HG02798 (cell line): ENCODE results near the gene SLC25A48.

Experiments used
- ATAC-seq: cut with Tn5 transposase; IDR thresholded peaks from one replicate; pipeline ENCODE4 v1.9.1; 2021; ENCODE audit warnings: mild to moderate bottlenecking; ENCODE audit not compliant: unreplicated experiment, poor library complexity

The SLC25A48 gene

DNA sequence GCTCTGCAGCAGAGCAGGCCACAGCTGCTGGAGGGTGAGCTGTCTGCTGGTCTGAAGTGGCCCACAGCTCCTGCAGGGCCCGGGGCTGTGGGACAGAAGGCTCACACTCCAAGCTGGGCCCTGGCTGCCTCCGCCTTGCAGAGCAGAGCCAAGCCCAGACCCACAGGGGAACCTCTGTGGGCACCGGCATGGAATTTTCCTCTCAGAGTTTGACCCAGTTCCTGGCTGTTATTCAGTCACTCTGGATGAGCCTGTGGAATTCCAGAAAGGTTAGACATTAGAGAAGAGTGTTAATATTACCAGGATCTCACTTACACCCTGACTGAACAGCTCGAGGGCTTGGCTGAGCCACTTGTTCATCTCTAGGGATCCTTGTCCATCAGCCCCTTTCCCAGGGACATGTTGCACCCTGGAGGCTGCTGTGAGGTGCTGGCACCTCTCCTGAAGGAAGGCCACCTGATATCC is 43.7 kb downstream of the SLC25A48 start:
- no peak for ATAC-seq

DNA sequence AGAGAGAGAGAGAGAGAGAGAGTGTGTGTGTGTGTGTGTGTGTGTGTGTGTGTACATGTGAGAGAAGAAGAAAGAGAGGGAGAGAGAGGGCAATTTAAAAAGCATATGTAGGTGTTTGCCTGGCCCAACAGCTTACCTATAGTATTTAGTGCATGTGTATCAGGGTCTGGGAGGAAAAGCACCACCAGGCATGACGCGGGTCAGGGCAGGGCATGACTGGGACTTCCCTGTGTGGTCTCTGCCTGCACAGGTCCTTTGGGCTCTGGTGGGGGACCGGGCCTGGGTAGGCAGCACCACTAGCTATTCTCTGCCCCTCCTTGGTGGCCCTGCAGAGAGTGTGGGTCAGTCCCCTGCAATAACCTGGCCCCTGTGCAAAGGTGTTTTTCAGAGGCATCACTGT is 45.1 kb downstream of the SLC25A48 start:
- ATAC-seq: no peak

DNA sequence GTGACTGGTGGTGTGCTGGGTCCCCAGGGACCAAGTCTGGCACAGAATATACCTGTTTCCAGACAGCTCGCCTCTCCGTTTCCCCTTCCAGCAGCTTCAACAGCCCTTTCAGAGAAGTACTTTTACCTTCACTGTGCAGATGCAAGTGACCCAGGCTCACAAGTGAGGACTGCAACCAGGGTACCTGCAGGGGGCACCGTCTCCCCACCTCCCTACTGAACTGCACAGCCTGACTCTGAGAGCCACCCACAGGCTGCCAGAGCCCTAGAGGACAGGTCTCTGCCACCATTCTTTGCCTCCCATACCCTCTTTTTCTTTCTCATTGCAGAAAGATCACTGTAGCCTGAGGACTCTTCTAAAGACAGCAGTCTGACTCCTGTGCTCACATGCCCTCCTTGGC is 45.8 kb downstream of the SLC25A48 start:
- no peak for ATAC-seq

DNA sequence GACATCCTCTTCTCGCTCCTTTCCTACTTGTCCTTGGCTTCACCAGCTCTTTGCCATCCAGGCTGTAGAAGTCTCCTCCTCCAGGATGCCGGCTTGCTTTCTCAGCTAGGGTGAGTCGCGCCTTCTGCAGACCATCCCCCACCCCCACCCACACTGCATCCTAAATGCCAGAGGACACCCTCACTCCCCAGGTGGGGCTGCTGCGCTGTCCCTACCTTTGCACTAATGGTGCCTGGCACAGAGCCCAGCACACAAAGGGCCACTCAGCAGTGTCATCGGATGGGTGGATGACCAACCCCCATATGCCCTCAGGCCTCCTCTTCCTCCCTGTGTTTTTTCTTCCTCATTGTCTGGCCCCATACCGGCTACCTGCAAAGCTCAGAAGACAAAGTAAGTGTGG is 46.3 kb downstream of the SLC25A48 start:
- ATAC-seq: no peak

DNA sequence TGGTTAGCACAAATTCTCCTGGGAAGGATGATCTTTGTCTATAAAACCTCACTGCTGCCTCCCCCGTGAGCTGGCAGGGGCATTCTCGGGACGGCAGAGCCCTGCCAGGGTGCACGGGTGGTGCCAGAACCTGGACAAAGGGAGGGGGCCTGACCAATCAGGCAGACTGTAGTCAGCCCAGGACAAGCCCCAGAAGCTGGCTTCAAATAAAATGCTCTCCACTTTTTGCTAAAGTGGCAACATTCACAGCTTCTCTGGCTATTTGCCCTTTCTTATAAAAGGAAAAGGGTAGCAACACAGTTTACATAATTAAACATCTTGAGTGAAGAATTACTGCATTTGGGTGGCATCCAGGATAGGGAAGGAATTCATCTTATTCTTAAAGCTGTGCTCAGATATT is 46.8 kb downstream of the SLC25A48 start:
- ATAC-seq: no peak

DNA sequence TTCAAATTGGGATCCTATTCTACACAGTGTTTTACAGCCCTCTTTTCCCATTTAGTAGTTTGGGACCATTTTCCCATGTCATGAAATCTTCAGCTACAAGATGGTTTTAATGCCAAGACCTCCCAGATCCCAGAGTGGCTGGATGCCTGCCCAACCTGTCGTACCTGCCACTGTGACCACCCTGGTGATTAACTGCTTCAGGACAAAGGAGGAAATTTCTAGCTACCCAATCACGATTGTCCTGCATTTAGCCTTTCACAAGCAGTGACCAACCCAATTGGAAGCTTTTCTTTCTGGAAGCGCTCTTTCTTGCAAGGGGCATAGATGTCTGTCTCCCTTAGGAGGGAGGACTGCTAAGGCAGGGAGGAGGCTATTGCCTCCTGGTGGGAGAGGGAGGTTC is 47.4 kb downstream of the SLC25A48 start:
- ATAC-seq: no peak

DNA sequence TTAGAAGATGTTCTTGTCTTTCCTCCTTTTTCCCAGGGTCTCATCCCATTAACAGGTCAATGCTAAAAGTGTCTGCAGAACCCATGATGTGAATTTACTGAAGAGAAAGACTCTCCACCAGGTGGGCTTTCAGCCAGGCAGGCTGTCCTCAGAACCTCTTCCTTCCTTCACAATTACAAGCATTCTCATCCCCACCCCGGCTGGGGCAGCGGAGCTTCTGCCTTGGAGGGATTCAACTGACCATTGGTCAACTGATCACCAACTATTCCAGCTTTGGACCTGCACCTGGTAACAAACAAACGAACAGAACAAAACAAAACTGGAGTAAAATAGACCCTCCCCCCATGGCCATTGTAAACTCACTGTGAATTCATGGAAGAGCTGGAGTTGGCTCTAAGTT is 48.6 kb downstream of the SLC25A48 start:
- ATAC-seq: no peak

DNA sequence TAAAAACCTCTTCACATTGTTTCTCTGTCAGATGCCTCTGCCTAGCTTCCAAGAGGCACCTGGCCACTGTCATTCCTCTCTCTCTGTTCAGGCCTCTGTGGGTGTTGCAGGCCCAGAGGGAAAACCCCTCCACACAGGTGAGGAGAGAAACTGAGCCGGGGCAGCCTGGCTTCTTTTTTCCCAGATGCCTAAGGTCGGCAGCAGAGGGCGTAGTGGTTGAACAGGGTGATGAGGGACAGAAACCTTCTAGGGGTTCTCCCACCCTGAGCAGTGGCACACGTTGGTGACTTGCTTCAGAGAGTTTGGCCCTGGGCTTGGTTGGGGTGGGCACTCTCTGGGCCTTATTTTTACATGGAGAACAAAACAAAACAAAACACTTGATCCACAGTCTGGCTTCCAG is 49.0 kb downstream of the SLC25A48 start:
- ATAC-seq: no peak

DNA sequence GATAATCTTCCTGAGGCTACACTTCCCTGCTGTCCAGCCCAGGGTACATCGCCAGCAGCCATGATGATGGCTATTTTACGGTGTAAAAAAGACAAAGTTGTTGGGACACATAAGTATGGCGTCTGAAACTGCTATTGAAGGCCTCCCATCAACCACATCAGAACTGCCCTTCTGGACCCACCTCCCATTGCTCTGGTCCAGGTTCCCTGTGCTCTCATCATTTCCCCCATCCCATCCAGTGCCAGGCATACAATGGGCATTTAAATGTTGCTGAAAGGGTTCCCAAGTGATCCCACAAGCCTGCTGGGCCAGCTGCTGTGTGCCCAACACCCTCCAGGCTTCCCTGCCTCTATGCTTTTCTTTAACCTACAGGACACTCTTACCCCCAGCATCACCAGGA is 50.6 kb downstream of the SLC25A48 start:
- no peak for ATAC-seq

DNA sequence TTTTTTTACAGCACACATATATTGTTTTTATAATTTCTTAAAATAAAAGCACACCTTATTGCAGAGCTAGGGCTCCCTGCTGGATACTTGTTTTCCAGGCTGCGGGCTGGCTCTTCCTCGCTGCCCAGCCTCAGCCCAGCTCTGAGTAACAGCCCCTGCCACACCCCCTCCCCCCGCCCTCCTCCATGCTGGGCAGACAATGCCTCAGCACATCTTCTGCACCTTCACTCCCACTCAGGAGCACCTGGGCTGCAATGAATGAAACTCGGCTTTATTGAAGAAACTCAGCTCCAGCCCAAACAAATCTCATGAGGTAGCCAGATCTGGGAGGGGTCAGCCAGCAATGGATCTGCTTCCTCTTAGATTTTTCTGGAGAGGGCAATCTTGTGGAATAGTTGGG is 51.7 kb downstream of the SLC25A48 start:
- no peak for ATAC-seq

DNA sequence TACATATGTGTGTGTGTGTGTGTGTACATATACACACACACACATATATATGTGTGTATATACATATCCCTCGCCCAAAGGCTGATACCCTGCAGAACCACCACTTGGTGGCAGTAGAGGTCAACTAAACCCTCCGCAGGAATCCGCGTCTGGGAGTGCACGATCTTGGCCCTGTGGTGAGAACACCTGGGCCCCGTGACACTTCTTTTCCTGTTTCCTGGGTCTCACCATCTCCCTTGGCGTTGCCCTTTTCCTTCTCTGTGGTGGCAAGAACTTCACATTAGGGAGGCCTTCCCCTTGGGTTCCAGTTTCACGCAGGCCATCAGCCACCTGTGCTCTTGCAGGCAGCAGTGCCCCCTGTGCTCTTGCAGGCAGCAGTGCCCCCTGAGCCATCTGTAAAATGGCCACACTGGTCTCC is 53.0 kb downstream of the SLC25A48 start:
- ATAC-seq: peak; percentile 87

DNA sequence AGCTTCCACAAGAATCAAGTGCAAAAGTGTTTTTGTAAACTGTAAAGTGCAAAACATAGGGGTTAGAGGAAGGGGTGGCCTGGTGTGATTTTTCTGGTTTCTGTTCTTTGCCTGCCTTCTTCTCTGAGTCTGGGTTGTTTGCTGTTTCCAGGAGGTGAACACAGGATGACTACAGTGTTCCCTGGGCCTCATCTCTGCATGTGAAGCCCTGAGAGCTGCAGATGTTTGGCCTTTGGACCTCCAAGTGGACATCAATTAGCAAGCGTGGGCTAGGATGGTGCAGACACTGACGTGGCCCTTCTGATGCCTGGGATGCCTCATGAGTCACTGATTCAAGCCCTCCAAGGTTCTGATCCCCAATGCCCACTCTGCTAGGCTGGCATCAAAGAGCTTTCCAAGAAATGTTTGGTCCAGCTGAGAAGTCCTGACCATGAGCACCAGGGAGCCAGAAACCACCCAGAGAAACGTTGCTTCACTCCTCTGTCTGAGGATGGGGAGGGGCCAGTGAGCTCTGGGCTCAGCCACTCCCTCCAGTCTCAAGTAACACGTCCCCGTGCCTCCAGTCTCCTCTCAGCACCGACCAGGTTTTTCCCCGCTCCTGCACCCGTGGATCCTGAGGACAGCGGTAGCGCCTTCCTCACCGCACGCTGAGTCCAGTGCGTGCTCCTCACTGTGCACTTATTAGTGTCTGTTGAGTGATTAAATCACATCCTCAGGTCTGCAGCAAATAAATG is 53.6 kb downstream of the SLC25A48 start:
- ATAC-seq: no peak

DNA sequence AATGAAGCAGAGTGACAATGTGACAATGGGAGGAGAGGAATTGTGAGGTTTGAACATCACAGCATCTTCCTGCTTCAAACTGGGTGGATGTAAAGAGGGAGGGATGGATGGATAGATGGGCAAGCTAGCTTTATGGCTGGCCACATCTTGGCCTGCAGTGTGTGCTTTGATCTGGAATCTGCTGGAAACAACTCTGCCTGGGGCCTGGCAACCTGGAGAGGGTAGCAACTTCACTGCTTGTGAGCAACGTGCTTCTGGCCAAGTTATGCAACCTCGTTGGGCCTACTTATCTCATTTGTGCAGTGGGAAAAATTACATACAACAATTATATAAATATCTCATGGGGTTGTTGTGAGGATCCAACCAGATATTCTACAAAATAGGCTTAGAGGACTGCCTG is 55.8 kb downstream of the SLC25A48 start:
- ATAC-seq: no peak

DNA sequence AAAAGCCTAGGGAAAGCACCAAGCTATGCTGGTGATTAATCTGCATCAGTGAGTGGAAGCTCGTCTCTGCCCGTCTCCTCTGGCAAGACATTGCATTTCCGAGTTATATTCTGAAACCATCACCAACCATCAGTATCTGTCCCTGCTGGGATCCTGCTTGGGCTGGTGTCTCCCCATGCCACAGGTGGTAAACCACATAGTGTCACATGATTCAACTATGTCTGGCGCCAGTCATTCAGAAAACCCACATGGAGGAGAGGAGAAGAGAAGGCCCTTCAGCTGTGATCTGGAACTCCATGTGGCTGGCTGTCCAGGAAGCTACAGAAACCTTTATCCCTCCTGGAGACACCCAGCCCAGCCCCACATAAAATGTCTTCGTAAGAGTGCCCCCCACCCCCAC is 56.4 kb downstream of the SLC25A48 start:
- peak; percentile 69 for ATAC-seq

DNA sequence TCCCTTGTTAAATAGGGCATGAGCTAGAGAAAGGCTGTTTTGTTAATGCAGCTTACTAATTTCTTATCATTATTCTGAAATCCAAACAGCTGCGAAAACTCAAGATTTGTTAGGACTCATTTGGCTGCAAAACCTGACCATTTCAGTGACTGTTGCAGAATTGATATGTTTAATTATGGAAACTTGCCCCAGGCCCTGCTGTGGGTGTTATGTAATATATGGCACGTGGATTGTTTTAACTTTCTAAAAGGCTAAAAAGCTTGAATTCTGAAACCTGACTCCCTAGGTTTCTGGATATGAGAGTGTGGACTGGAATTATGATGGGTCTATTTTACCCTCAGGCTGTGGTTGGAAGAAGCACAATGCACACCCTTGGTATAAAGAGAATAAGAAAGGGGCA is 56.8 kb downstream of the SLC25A48 start:
- no peak for ATAC-seq

DNA sequence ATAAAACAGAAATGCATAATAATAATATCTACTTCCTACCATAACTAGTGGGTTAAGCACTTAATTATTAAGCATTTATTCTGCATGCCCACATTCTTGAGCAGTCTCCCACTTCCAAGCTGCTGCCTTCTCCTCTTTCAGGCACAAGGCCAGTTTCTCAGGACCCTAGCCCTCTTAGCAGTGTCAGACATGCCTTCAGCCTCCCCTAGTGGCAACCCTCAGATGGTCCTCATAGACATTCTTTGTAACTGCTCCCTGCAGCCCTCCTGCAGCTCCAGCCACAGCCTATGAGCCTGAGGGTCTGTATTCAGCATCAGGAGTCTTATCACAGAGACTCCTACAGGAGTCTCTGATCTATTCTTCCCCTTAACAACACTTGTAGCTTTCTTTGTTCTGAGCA is 57.3 kb downstream of the SLC25A48 start:
- ATAC-seq: no peak

DNA sequence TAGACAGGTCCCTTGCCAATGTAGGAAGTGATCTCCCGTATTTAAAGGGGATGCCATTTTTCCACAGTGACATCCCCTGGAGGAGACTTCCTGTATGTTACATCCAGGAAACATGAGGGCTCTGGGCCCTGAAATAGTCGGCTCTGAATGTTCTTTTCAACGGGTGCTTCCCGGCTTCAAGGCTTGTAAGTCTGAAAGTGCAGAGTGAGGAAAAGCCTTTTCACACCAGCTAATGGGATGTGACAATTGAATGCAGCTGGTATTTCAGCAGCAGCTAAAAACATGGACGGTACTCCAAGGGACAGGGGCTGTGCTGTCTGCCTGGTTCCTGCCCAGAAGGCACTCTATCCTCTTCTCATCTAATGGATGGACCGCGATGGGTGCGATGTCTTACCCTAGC is 59.8 kb downstream of the SLC25A48 start:
- ATAC-seq: no peak

DNA sequence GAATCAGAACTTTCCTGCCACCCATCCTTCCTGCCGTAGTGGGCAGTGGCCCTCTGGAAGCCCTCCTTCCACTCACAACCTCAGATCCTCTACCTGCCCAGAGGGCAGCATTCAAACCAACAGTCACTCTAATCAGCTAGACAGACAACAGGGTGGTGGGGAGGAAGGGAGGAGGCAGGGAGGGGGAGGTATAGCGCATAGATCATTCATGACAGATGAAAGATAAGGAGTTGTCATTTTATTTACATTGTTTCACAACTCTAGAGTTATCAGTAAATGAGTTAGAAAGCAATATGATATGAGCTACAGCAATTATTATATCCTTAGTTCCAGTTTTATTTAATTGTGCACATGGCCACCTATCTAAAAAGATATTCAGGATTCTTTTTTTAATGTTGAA is 60.3 kb downstream of the SLC25A48 start:
- ATAC-seq: no peak

DNA sequence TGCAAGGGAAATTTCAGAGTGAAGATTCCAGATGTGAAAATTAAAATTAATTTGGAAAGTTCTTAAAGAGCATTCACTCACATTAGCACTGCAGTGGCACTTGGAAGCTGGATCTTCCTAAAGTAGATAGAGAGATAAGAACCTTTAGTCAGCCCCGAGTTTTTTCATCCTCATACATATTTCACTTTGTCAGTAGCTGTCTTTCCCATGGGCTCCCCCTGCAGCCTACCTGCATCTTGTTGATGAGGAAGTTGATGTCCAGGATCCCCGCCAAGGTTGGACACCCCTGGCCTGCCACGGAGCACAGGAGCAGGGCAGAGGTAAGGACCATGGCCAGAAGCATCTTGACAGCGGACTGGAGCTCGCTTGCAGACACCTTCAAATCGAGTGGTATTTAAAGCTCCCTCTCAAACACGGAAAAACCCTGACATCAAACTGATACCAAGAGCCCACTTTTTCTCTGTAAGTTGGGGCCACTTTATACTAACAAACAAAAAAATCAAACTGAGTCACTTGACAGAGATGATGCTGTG is 61.1 kb downstream of the SLC25A48 start, which contains the start of gene IL9:
Gene IL9 (minus strand): TSS at position 368 of the 533 bp plus-strand sequence. CDS start 25 bp downstream, at position 343.
- ATAC-seq: no peak

DNA sequence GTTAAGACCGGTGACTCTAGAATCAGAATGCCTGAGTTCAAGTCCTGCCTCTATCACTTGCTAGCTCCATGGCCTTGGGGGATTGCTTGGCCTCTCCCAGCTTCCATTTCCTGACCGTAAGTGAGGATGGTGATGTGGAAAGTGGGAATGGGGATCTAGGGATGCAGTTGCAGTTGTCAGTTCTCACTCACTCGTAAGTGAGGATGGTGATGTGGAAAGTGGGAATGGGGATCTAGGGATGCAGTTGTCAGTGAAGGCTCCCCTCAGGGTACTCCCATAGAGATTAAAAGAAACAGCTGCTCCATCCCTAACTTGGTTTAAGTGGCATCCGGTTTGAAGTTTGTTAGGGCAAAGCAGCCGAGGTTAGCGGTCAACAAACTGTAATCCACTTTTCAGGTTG is 64.2 kb downstream of the SLC25A48 start:
- no peak for ATAC-seq

DNA sequence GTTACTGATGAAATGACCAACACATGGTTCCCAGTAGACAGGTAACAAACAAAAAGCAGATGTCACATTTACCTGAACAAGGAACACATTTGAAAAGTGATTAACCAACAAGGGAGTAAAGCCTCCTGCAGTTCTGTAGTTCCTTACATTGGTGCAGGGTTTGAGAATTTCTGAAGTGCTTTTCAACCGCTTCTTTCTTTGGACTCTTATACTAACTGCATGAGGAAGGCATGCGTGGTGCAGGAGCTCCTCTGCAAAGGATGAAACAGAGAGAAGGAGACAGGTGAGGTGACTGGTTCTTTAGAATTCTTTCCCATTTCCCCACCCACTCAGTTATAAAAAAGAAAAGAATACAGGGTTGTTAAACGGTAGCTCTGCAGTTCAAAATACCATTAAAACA is 65.8 kb downstream of the SLC25A48 start:
- no peak for ATAC-seq

DNA sequence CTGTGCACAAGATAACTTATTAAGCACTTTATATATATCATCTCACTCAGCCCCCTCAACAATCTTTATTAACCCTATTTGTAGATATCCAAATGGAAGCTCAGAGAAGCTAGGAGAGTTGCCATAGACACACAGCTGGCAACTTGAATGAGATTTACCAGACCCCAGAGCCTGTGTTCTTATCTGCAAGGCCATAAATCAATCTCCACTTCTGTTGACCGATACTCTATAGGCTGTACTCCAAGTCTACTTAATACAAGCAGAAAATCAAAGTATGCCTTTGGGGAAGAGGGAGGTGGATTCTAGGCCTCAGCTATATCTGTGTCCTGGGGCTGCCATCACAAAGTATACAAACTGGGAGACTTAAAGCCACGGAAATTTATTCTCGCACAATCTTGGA is 67.2 kb downstream of the SLC25A48 start:
- ATAC-seq: no peak
